Measurements from ENCODE around the gene ACAP3. TPM values are rescaled to one million over a fixed set of nuclear protein-coding genes. Genes with fewer than 3 reads are reported as not detected.

ACAP3 gene
- total RNA-seq, 1 experiment from 2014 or later, result 30.7 TPM

DNA sequence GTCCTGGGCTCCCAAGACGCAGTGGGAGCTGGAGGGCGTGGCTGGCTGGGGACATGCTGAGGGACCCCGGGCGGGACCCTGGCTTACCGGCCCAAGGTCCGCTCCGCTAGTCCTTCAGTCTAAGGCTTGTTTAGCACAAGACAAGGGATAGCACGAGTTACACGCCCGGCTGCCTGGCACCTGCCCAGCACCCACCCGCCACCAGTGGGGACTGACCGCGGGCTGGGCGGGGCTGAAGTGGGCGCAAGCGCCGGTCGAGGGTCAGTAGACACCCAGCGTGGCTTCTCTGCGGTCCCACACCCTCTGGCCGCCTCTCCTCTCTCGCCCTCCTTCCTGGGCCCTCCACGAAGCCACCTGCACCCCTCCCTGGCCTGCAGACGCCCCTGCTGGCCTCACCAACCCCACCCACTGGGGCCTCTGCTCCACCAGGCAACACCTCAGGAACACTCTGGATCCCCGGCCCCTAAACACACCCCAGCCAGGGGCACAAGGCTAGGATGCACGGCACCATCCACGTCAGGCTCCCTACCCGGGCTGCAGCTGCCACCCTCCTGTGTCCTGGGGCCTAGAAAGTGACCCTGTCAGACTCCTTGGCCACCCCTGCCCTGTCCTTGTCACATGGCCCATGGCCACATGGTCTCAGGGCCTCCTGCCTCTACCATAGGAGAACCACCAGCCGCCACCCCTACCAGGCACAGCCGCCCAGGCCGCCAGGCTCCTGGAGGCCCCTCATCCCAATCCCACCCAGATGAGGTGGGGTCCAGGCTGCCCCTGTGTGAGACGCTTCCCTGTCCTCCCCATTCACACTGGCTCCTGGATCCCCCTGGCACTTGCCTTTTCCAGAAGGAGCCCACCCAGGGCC lies 29.4 kb upstream of the ACAP3 start:
- Histone ChIP-seq H3K4me1 (ENCODE audit: control insufficient read depth, insufficient read depth, low read length) (no peaks in the 10 kb centered on the region), H3K4me3 (ENCODE audit: low read depth in 2 of 2, low read length in 2 of 2) (no peak overlapping the region), H3K36me3 (ENCODE audit: control insufficient read depth, insufficient read depth, low read length) (no peaks in the 10 kb centered on the region), H3K27me3 (ENCODE audit: control insufficient read depth, insufficient read depth, low read length) (no peaks in the 10 kb centered on the region), H3K9me3 (ENCODE audit: control insufficient read depth, insufficient read depth, low read depth, low read length) (no peaks in the 10 kb centered on the region), H3K27ac (ENCODE audit: low read length) (no peak overlapping the region)
- intact Hi-C loops (cut with micrococcal nuclease; ENCODE audit: unreplicated experiment) (no loop called here), in situ Hi-C loops (cut with HindIII; ENCODE audit: low pct_unique_long_range_greater_than_20kb, low sequenced_read_pairs) (no loop called here)
- POLR2A ChIA-PET, result no interaction called here
- CTCF ChIA-PET, result no interaction called here
- BruUV-seq (replicated peaks), result no TSS peak
- DNase-seq (ENCODE audit: low read depth, low spot score) (no peak), ATAC-seq (no peak)
- no peak for TF ChIP-seq SIN3A (IDR thresholded peaks at IDR 0.05; ENCODE audit: borderline replicate concordance, insufficient read depth, low read depth, low read length)
- no peak for TF ChIP-seq TCF7L2 (IDR thresholded peaks at IDR 0.05; ENCODE audit: low read depth, low read length)
- TF ChIP-seq, protein P1, sequence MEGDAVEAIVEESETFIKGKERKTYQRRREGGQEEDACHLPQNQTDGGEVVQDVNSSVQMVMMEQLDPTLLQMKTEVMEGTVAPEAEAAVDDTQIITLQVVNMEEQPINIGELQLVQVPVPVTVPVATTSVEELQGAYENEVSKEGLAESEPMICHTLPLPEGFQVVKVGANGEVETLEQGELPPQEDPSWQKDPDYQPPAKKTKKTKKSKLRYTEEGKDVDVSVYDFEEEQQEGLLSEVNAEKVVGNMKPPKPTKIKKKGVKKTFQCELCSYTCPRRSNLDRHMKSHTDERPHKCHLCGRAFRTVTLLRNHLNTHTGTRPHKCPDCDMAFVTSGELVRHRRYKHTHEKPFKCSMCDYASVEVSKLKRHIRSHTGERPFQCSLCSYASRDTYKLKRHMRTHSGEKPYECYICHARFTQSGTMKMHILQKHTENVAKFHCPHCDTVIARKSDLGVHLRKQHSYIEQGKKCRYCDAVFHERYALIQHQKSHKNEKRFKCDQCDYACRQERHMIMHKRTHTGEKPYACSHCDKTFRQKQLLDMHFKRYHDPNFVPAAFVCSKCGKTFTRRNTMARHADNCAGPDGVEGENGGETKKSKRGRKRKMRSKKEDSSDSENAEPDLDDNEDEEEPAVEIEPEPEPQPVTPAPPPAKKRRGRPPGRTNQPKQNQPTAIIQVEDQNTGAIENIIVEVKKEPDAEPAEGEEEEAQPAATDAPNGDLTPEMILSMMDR (IDR thresholded peaks at IDR 0.05), result no peak
- no peak for TF ChIP-seq POLR2AphosphoS5 (IDR thresholded peaks at IDR 0.05; ENCODE audit: low read depth, low read length)
- TF ChIP-seq, protein P2, sequence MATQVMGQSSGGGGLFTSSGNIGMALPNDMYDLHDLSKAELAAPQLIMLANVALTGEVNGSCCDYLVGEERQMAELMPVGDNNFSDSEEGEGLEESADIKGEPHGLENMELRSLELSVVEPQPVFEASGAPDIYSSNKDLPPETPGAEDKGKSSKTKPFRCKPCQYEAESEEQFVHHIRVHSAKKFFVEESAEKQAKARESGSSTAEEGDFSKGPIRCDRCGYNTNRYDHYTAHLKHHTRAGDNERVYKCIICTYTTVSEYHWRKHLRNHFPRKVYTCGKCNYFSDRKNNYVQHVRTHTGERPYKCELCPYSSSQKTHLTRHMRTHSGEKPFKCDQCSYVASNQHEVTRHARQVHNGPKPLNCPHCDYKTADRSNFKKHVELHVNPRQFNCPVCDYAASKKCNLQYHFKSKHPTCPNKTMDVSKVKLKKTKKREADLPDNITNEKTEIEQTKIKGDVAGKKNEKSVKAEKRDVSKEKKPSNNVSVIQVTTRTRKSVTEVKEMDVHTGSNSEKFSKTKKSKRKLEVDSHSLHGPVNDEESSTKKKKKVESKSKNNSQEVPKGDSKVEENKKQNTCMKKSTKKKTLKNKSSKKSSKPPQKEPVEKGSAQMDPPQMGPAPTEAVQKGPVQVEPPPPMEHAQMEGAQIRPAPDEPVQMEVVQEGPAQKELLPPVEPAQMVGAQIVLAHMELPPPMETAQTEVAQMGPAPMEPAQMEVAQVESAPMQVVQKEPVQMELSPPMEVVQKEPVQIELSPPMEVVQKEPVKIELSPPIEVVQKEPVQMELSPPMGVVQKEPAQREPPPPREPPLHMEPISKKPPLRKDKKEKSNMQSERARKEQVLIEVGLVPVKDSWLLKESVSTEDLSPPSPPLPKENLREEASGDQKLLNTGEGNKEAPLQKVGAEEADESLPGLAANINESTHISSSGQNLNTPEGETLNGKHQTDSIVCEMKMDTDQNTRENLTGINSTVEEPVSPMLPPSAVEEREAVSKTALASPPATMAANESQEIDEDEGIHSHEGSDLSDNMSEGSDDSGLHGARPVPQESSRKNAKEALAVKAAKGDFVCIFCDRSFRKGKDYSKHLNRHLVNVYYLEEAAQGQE (IDR thresholded peaks at IDR 0.05; ENCODE audit: insufficient read depth in 1 of 2, low read depth in 2 of 2, low read length in 1 of 2), result no peak

DNA sequence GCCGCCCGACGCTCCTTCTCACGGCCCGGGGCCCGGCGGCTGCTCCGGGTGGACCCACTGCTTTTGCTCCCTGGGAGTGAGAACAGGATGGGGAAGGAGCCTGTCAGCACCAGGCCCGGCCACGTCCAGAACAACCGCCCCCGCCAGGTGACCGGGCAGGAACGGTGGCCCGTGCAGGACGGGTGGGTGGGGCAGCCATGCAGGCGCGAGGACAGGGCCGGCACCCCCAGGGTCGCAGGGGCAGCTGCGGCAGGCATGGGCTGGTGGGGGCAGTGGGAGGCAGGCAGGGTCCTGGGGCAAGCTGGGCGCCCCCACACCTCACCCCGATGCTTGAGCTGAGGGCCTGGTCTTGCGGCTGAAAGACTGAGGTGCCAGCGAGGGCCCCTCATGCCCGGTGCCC lies 28.7 kb upstream of the ACAP3 start:
- H3K27ac ChIP-seq (ENCODE audit: low read length), result no peak overlapping the region
- no peaks in the 10 kb centered on the region for H3K9me3 ChIP-seq (ENCODE audit: control insufficient read depth, insufficient read depth, low read depth, low read length)
- no TSS peak for BruUV-seq (replicated peaks)
- in situ Hi-C loops (cut with HindIII; ENCODE audit: low pct_unique_long_range_greater_than_20kb, low sequenced_read_pairs), result no loop called here
- intact Hi-C loops (cut with micrococcal nuclease; ENCODE audit: unreplicated experiment), result no loop called here
- ATAC-seq (no peak), DNase-seq (ENCODE audit: low read depth, low spot score) (no peak)
- H3K4me1 ChIP-seq (ENCODE audit: control insufficient read depth, insufficient read depth, low read length), result no peaks in the 10 kb centered on the region
- H3K4me3 ChIP-seq (ENCODE audit: low read depth in 2 of 2, low read length in 2 of 2), result no peak overlapping the region
- CTCF ChIA-PET, result no interaction called here
- no peaks in the 10 kb centered on the region for H3K27me3 ChIP-seq (ENCODE audit: control insufficient read depth, insufficient read depth, low read length)
- POLR2A ChIA-PET, result no interaction called here
- TF ChIP-seq, protein P1 (IDR thresholded peaks at IDR 0.05), result no peak
- TF ChIP-seq POLR2AphosphoS5 (IDR thresholded peaks at IDR 0.05; ENCODE audit: low read depth, low read length), result no peak
- TF ChIP-seq, protein P2 (IDR thresholded peaks at IDR 0.05; ENCODE audit: insufficient read depth in 1 of 2, low read depth in 2 of 2, low read length in 1 of 2), result no peak
- TF ChIP-seq SIN3A (IDR thresholded peaks at IDR 0.05; ENCODE audit: borderline replicate concordance, insufficient read depth, low read depth, low read length), result no peak
- TF ChIP-seq TCF7L2 (IDR thresholded peaks at IDR 0.05; ENCODE audit: low read depth, low read length), result no peak
- H3K36me3 ChIP-seq (ENCODE audit: control insufficient read depth, insufficient read depth, low read length), result no peaks in the 10 kb centered on the region

Measured in Panc1 (cell line).